ENCODE data around the gene GDA. TPM values are rescaled to one million over a fixed set of nuclear protein-coding genes. Genes with fewer than 3 reads are reported as not detected.

The GDA gene
- total RNA-seq, 1 donor from 2014 or later = 1.2 TPM

DNA sequence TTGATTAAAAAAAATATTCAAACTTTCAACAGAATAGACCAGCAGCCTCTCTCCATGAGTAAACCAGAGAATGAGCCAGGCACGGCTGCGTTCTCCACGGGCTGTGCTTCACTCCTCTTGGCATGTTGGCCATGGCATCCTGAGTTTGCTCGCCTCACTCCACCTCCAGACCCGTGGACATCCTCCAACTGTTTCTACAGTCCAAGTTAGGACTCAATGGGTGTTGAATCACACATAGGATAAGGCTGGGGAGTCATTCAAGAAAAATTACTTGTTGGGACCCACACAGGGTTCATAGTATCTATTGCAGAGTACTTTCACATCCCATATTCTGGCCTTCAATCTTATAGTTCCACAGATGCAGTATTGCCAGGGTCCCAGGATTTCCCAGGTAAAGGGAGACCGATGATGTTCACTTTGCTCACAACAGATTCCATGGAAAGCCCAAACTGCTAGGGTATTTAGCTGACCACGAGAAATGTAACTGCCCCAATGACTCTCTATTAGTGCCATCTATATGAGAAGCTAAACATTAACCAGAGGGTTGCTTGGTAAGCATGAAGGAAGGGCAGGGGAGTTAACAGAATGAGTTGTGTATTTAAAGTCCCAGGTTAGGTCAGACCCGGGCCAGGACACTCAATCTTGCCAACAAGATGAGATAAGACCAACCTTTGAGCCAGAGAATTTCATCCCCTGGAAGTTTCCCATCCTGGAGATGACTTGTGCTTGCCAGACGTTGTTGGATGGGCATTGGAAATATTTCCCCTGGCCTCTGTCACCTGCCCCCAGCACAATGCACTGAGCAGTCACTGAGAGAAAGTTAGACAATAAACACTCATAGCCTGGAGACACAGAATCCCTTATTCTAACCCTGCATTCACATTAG lies 19.7 kb upstream of the GDA start:
- TF ChIP-seq, protein P1, sequence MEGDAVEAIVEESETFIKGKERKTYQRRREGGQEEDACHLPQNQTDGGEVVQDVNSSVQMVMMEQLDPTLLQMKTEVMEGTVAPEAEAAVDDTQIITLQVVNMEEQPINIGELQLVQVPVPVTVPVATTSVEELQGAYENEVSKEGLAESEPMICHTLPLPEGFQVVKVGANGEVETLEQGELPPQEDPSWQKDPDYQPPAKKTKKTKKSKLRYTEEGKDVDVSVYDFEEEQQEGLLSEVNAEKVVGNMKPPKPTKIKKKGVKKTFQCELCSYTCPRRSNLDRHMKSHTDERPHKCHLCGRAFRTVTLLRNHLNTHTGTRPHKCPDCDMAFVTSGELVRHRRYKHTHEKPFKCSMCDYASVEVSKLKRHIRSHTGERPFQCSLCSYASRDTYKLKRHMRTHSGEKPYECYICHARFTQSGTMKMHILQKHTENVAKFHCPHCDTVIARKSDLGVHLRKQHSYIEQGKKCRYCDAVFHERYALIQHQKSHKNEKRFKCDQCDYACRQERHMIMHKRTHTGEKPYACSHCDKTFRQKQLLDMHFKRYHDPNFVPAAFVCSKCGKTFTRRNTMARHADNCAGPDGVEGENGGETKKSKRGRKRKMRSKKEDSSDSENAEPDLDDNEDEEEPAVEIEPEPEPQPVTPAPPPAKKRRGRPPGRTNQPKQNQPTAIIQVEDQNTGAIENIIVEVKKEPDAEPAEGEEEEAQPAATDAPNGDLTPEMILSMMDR (conservative IDR thresholded peaks at IDR 0.05; ENCODE audit: low read depth, low read length) = no peak
- H3K4me3 ChIP-seq (ENCODE audit: low read depth, low read length) = no peak overlapping the region
- DNase-seq (ENCODE audit: low read depth) = peak; percentile 92

DNA sequence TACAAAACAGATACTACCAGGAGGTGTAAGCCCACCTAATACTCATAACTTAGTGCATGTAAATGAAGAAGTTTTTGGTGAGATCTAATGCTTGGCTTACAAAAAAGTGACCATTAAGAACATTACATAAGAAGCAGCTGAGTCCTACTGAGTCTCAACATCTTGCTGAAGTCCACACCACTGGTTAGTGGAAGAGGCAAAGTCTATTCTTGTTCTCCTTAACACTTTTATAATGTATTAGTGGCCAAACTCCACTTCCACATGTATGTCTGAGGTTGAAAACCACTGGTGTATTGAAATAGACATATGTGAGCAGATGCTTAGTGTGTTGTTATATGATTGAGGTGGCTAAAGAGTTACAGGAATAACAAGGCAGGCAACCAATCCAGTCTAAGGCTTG lies 18.9 kb upstream of the GDA start:
- no peak overlapping the region for H3K4me3 ChIP-seq (ENCODE audit: low read depth, low read length)
- TF ChIP-seq, protein P1 (conservative IDR thresholded peaks at IDR 0.05; ENCODE audit: low read depth, low read length) = no peak
- DNase-seq (ENCODE audit: low read depth) = no peak

DNA sequence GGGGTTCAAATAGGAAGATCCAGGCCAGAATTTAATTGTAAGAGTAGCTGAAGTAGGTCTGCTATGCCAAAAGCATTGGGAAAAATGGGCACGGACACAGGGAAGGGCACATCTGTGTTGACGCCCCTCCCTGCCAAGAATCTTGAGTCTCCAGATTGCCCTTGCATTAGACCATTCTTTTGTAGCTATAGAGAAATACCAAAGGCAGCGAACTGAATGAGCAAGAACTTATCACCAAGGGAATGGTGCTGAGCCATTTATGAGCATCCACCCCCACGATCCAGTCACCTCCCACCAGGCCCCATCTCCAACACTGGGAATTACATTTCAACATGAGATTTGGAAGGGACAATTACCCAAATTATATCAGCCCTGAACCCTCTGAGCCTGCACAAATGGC lies 18.0 kb upstream of the GDA start:
- no peak for DNase-seq (ENCODE audit: low read depth)
- TF ChIP-seq, protein P1 (conservative IDR thresholded peaks at IDR 0.05; ENCODE audit: low read depth, low read length) = no peak
- H3K4me3 ChIP-seq (ENCODE audit: low read depth, low read length) = no peak overlapping the region

DNA sequence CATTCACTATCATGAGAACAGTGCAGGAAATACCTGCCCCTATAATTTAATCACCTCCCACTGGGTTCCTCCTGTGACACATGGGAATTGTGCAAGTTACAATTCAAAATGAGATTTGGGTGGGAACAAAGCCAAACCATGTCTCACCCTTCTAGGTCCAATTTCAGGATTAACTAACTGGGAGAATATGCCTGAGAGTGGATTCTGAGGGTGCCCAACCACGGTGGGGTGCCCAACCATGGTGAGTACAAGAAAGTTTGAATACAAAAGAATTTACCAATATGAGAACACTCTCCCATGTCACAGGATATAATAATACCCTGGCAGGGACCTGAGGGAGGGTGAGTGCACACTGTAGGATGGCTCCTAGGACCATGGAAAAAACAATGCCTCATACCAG lies 17.2 kb upstream of the GDA start:
- peak; percentile 87 for DNase-seq (ENCODE audit: low read depth)
- TF ChIP-seq, protein P1 (conservative IDR thresholded peaks at IDR 0.05; ENCODE audit: low read depth, low read length) = no peak
- no peak overlapping the region for H3K4me3 ChIP-seq (ENCODE audit: low read depth, low read length)

DNA sequence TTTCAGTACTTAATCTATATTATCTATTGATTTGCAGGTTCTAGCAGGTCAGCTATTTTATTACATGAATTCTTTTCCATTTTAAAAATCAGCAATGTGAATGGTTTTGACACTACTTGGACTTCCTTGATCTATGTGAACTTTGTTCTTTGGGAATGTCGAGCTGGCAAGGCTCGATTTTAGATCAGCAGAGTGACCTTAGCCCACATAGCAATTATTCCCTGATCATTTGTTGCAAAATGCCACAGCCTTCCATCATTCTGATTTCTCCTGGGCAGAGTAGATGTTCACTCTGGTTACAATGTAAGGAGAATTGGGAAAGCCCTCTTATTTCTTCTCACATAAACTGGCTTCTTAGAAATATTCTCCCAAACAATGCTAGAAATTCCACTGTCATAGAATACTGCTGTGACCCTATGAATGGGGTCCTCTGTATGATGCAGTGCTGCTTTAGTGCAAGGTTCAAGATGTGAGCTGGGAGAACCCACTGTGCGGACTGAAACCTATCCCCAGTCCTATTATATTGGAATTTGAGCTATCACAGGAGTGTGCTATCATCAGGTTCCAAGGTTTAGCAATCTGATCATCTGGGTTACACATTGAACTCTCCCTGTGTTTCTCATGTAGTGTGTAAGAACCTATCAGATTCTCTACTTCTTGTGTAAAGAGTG lies 15.7 kb upstream of the GDA start:
- DNase-seq (ENCODE audit: low read depth) = no peak
- H3K4me3 ChIP-seq (ENCODE audit: low read depth, low read length) = no peak overlapping the region
- TF ChIP-seq, protein P1 (conservative IDR thresholded peaks at IDR 0.05; ENCODE audit: low read depth, low read length) = no peak

DNA sequence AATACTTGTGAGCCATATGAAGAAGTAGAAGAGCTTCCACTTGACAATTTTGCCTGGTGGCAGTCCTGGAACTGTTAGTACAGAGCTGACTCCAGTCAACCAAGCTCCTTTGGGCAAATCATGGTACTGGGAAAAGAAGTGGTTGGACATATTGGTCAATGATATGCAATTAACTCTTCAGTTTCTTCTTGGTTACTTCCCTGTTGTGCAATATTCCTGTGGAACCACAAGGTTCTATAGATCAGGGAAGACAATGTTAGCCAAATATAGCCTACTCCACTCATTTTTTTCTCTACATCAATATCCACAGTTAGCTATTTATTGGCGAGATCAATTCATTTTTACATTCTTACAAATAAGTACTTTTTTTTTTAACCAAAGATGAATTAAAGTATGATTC lies 14.4 kb upstream of the GDA start:
- no peak overlapping the region for H3K4me3 ChIP-seq (ENCODE audit: low read depth, low read length)
- TF ChIP-seq, protein P1 (conservative IDR thresholded peaks at IDR 0.05; ENCODE audit: low read depth, low read length) = no peak
- no peak for DNase-seq (ENCODE audit: low read depth)
